Hematopoietic multipotent progenitor cell treated with erythropoietin and hydrocortisone succinate and interleukin-3 and kit ligand, for 17 days (in vitro differentiated cells): ENCODE data around the gene GRAMD1A.
A peak's percentile ranks its signal among the peaks of the same experiment; 100 is the strongest.
"Not testable (repeated sequence)": the region's sequence is repeated elsewhere in the genome, so short reads cannot be mapped to it uniquely, and the experiment has no call there.

Source experiments
- DNase-seq: peaks from one replicate; pipeline ENCODE4 v3.0.0-alpha.2; 2015; ENCODE audit warnings: low spot score

The GRAMD1A gene

DNA sequence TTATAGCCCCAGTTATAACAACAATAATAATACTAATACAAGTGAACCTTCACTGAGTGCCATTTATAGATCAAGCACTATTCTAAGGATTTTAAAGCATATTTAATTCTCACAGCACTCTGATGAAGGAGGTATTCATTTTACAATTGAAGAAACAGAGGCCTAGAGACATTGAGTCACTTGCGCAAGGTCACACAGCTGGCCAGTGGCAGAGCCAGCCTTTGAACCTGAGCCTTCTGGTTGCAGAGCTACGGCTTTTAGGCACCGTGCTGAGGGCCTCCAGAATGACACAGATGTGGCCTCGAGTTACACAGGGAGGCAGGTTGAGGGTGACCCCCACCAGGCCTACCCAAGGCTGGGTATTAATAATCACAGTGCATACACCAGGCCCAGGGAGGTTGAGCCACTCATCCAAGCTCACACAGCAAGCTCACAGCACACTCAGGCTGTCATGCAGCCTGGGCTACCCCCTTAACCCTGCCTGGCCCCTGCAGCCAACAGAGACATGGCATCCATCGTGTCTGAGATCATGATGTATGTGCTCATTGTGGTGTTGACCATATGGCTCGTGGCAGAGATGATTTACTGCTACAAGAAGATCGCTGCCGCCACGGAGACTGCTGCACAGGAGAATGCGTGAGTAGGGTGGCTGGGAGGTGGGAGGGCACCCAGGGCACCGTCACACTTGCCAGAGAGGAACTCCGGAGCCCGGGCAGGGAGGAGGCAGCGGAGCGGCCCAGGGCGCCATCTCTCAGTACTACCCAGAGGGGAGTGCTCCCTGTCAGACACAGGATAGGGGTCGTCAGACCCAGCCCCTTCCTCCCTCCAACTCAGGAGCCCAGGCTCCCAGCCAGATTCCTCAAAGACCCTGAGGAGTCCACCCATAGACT is 38.7 kb downstream of the GRAMD1A start:
- DNase-seq, result no peak

DNA sequence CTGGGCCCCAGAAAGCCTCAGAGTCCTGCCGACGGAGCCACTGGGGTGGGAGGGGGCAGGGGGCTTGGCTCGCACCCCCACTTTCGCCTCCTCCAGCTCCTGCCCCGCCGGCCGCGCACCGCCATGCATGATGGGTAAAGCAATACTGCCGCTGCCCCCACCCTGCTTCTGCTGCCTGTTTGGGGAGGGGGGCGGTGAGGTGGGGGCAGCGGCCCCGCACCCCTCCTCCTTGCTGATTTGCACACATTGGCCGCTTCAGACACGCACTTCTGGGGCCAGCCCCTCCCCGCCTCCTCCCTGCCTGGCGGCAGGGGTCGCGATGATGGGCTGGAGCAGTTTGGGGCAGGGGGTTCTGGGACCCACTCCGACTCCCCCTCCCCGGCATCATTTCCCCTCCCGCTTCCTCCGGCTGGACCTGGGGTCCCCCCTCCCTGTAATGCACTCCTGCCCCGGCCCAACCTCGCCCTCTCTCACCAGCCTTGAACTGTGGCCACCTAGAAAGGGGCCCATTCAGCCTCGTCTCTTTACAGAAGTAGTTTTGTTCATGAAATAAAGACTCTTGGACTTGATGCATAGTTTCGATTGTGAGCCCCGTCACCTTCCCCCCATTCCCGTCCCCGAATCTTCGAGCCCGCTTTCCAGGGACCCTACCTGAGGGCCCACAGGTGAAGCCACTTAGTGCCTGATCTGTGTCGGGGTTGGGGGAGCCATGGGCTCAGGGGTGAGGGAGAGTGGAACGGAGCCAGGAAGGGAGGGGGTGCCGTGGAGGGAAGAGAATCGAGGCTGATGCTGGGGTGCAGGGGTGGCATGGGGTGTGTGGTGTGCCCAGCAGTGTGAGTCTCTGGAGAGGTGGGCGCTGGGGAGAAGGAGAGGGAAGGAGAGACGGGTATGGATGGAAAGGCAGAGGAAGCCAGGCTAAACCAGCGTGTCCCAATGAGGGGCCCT is 40.0 kb downstream of the GRAMD1A start:
- no peak for DNase-seq

DNA sequence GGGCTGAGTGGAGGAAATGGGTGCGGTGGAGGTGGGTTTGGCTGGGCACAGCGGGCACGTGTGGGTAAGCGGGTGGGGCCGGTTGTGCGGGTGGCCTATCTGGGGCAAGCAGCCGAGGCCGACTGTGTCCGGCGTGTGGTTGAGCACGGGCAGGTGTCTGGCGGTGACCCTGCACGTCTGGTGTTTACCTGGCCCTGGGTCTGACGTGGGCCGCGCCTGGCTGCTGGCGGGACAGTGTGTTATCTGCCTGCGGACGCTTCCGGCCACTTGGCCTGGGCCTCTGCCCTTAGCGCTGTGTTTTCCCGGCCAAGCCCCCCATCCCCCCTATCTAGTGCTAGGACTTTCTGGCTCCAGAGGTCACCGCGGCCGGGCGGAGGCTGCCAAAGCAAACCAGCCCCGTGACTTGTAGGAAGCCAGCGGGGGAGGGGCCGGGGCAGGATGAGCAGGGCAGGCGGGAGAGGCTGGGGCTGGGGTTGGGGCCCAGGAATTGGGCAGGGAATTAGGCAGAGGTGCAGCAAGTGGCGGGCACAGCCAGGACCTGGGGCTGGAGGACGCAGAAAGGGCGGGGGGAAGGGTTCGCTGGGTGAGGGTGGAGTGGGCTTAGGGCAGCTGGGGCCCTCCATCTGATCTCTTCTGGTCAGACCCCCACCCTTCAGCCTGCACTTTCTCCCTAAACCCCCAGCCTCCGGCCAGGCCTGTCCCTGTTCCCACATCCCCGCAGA is 40.9 kb downstream of the GRAMD1A start:
- DNase-seq, result no peak

DNA sequence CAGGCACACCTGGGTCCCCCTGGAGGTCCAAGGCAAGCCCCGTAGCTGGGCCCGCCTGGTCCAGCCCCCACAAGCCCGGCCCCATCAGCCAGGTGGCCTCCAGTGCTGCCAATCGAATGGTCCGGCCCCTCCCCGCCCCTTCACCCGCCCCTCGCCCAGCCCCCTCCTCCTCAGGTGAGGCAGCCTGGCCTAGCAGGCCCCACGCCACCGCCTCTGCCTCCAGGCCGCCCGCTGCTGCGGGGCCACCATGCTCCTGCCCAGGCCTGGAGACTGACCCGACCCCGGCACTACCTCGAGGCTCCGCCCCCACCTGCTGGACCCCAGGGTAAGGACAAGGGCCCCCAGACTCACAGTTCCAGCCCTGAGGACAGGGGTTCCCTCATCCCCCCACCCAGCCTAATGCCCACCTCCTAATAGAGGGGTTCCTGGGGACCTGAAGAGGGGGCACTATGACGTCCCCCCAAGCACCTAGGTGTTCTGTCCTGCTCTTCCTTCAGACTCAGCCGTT is 41.5 kb downstream of the GRAMD1A start, which contains the start of gene HPN:
HPN (plus strand) TSS at position 174 of the 508 bp plus-strand sequence. CDS start 786 bp downstream, outside the sequence.
- no peak for DNase-seq

DNA sequence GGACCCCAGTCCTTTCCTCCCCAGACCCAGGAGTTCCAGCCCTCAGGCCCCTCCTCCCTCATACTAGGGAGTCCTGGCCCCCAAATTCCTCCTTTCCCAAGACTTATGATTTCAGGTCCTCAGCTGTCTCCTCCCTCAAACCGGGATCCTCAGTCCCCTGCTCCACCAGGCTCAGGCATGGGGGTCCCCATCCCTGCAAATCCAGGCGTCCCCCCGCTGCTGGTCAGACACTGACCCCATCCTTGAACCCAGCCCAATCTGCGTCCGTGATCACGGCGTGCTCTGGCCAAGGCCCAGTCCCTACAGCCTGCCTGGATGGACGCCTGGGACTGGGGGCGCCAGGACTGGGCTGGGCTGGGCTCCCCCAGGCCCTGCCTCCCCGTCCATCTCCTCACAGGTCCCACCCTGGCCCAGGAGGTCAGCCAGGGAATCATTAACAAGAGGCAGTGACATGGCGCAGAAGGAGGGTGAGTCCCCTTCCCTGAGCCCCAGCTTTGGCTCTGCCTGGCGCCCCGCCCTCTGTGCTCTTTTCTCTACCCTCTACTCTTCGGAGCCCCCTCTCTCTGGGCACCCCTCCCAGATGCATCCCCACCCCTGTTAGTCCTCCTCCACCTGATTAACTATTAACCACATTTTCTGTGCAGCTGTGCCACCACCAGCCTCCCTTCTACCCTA is 42.1 kb downstream of the GRAMD1A start:
- no peak for DNase-seq

DNA sequence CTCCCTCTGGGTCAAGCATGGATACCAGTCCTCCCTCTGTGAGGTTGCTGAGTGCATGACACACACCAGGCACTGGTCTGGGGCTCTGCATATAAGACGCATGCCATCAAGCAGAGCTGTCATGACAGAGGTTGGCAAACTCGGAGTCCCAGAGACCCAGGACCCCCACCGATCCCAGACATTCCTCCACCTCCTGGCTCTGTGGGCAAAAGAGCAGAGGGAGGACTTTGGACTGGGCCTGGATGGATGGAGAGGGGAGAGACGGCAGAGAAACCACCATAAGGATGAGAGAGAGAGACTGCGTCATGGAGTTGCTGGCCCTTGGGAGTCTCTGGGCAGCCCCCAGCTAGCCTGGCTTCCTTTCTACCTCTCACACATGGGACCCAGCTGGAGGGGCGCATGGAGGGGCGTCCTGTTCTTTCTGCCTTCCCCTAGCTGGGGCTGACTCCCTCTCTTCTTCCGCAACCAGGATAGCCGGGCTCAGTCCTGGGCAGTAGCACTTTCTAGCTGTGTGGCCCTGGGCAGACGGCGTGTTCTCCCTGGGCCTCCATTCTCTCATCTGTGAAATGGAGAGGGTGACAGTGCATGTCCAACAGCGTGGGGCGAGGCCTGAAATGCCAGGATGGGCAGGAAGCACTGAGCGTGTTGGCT is 43.0 kb downstream of the GRAMD1A start:
- no peak for DNase-seq

DNA sequence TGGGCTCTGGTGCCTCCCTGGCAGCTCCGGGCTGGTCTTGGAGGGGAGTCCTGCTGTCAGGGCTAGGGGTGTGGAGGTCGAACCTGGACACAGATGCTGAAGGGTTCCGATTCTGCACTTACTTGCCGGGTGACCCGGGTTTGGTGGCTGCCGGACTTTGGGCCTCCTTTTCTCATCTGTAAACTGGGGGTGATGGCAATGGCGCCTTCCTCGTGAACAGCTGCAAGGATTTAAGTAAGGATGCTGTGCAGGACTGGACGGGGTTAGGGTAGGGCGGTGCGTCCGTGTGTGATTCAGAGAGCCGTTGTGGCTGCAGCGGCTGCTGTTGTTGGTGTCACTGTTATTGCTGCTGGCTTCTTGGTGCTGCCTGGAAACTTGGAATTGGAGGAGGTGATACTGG is 43.8 kb downstream of the GRAMD1A start:
- DNase-seq, result no peak

DNA sequence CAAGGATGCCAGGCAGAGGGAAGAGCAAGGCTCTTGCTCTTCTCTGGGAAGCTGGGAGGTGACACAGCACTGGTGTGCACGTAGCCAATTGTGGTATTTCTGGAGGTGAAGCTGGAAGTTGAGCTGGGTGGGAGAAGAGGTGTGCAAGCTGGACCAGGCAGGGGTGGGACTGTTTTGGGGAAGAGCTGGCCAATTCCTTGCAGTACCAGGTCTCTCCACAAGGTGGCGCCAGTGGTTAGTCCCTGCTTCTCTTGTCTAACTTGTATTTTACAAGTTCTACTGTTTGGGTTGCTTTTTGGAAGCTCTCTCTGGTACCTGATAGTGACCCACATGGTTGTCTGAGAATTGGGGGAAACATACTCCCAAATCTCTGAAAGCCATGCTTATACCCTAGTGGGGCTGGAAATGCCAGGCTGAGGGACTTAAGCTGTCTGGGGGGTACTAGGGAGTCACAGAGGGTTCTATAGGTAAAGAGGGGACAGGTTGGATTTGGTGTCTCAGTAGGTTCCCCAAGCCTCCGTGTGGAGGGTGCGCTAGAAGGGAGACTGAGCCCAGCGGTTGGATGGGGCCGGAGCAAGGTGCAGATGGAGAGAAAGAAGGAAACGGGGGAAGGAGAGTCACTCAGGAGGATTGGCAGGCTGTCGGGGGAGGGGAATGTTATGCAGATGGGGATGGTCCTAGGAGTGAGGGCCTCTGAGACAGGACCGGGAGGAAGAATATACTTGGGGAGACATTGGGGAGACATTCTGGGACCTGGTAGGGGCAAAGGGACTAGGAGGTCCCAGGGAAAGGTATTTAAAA is 44.4 kb downstream of the GRAMD1A start:
- DNase-seq, result peak; percentile 71

DNA sequence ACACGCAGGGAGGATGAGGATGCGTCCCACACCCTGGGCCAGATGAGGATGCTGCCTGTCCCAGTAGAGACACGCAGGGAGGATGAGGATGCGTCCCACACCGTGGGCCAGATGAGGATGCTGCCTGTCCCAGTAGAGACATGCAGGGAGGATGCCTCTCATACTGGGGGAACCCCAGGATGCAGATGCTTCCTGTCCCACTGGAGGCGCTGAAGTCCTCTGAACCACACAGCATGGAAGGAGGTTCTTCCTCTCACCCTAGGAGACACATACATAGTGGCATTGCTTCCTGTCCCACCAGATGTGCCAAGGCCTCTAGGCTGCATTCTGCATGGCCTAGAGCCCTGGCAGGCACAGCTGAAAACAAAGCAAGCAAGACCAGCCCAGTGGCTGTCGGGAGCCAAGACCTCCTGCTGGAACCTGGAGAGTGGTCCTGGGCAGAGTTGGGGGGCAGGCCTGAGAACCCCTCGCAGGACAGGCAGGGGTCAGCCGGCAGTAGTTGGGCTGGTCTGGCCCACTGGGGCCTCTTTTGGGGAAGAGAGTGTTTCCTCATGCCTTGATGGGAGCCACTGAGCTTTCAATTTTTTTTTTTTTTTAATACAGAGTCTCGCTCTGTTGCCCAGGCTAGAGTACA is 45.7 kb downstream of the GRAMD1A start:
- DNase-seq, result no peak

DNA sequence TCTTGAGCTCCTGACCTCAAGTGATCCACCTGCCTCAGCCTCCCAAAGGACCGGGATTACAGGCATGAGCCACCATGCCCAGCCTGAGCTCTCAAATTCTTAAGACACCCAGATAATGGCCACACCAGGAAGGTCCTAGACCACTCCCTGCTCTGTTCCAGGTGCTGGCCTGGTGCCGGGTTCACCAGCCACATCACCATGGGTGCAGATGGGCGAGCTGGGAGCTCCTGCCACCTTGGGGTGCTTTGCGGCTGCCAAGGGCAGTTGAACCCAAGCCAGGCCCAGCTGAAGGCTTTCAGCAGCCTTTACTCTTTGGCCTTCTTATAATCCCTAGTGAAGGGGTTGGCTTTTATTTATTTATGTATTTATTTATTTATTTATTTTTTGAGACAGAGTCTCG is 46.3 kb downstream of the GRAMD1A start:
- no peak for DNase-seq

DNA sequence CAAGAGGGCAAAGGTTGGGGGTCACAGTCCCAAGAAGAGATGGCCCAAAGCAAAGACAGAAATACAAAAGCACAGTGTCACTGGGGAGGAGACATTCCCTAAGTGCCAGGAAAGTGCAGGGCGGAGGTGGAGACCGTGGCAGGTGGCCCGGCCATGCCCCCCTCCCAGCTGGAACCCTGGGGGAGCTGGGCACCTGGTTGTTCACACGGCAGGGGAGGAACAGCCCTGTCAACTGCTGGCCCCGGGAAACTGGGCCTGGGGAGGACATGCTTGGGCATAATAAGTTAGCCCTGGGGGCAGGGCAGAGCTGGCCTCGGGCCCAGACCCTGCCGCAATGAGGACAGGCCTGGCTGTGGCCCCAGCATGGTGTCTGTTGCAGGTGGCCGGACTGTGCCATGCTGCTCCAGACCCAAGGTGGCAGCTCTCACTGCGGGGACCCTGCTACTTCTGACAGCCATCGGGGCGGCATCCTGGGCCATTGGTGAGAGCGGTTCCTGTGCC is 48.8 kb downstream of the GRAMD1A start:
- DNase-seq, result no peak

DNA sequence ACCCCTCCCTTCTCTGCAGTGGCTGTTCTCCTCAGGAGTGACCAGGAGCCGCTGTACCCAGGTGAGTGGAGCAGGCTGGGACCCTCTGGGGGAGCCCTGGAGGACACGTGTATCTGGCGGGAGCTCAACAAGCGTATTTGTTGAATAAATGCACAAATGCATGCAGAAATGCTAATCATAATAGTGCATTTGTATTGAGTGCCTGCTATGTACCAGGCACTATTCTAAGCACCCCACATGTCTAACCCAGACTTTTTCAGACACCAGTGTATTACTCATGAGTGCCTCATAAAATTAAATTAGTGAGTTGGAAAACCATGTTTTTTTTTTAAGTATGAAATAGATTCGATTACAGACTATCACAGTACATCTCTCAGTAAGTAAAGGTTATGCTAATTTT is 49.3 kb downstream of the GRAMD1A start:
- no peak for DNase-seq

DNA sequence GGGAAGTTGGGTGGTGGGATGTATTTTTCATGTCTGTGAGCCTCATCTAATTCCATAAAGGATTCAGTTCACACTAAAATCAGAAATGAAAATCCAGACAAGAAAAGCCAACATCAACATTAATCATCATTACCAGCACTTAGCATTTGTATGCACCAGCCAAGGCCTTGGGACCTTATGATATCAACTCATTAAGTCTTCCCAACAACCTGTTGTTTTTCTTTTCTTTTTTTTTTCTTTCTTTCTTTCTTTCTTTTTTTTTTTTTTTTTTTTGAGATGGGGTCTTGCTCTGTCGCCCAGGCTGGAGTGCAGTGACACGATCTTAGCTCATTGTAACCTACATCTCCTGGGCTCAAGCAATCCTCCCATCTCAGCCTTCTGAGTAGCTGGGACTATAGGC is 50.5 kb downstream of the GRAMD1A start:
- not testable (repeated sequence) for DNase-seq

DNA sequence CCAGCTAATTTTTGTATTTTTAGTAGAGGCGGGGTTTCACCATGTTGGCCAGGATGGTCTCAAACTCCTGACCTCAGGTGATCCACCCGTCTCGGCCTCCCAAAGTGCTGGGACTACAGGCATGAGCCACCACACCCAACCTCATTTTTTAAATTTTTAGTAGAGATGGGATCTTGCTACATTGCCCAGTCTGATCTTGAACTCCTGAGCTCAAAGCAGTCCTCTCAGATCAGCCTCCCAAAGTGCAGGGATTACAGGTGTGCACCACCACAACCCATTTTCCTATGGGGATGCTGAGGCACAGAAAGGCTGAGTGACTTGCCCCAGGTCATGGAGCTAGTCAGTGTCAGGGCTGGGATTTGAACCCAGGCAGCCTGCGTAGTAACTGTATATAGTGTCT is 51.1 kb downstream of the GRAMD1A start:
- not testable (repeated sequence) for DNase-seq

DNA sequence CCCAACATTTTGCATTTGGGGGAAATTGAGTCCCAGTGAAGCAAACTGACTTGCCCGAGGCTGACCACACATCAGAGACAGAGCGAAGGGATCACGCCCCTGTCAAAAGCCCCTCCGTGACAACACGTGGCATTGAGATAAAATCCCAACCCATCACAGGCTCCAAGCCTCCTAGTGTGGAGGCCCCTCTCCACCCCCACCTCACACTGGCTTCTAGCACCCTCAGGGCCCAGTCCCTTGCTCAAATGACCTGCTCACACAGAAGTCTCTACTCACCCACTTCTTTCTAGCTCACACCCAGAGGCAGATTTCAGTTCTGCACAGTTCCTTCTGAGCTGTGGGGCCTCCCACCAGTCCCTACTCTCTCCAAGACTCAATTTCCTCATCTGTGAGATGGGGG is 51.7 kb downstream of the GRAMD1A start:
- DNase-seq, result no peak

DNA sequence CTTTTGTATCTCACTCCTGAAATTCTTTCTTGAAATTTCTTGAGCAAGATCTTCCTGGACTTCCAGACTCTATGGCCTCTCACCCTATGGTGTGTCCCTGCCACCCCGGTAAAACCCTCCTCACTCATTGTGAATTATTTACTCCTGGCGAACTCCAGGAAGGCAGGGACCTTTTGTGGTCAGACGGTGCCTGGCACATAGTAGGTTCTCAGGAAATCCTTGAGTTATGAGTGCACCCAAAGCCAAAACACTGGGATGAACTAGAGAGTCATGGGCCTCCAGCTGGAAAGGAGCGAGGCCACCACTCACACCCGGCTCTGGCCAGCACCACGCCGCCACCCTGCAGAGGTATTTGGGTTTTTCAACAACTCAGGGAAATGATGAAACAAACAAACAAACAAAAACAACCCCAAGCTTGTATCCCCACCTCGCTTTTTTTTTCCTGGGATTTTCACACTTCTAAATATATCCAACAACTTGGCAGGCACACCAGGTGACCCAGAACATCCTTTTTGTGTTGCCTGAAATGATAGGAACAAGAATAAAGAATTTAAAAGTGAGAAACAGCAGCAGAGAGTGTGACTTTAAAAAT is 52.6 kb downstream of the GRAMD1A start:
- DNase-seq, result no peak

DNA sequence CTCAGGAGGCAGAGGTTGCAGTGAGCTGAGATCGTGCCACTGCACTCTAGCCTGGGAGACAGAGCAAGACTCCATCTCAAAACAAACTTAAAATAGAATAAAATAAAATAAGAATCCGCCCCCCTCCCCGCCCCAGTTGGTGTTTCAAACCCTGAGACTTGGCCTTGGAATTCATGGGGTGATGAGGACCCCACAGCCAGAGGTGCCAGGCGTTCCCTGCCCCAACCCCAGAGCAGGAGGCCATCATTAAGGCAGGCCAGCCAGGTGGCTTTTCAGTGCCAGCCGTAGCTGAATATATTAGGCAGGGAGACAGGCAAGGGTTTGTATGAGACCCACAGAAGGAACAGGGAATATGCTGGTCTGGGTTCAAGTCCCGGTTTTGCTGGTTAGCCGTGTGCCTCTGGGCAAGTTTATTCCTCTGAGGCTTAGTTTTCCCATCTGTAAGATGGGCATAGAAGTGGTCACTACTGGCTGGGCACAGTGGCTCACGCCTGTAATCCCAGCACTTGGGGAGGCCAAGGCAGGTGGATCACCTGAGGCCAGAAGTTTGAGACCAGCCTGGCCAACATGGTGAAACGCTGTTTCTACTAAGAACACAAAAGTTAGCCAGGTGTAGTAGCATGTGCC is 53.7 kb downstream of the GRAMD1A start:
- no peak for DNase-seq

DNA sequence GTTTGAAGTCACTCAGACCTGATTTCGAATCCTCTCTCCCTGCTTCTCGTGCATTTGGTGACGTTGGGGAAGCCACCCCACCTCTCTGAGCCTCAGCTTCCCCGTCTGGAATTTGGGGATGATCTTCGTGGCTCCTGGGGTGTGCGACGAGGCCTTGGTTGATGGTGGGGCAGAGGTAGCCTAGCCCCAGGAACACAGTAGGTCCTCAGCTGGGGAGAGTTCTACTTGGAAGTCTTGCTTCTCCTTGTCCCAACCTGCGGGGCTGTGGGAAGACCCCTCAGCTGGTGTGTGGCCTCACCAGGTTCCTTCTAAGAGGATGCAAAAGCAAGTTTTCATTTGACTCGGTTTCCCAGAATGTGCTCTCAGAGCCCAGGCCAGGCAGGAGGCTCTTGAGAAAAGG is 54.5 kb downstream of the GRAMD1A start:
- DNase-seq, result no peak
